ENCODE data around the gene PPP1R8.

PPP1R8 gene

DNA sequence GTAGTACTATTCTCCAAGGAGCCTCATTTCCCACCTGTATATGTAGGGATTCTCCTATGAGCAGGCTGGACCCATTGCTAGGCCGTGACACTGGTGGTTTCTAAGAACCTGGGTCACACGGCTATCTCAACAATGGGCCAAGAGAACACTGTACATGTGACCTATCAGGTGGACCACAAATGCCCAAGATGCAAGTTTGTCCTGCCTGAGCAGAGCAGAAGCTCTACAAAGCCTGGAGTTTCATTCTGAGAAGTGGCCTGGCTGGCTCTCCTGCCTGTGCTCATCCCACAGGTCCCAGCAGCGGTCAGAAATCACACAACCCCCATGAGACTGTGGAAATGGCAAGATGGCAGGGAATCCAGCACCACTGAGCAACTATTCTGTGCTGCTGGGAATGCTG, 58.9 kb downstream of the PPP1R8 start:
- no peak for DNase-seq (ENCODE audit: low read depth)
- H3K4me3 ChIP-seq (ENCODE audit: low read depth, low read length): no peak overlapping the region
- TF ChIP-seq, protein P1, sequence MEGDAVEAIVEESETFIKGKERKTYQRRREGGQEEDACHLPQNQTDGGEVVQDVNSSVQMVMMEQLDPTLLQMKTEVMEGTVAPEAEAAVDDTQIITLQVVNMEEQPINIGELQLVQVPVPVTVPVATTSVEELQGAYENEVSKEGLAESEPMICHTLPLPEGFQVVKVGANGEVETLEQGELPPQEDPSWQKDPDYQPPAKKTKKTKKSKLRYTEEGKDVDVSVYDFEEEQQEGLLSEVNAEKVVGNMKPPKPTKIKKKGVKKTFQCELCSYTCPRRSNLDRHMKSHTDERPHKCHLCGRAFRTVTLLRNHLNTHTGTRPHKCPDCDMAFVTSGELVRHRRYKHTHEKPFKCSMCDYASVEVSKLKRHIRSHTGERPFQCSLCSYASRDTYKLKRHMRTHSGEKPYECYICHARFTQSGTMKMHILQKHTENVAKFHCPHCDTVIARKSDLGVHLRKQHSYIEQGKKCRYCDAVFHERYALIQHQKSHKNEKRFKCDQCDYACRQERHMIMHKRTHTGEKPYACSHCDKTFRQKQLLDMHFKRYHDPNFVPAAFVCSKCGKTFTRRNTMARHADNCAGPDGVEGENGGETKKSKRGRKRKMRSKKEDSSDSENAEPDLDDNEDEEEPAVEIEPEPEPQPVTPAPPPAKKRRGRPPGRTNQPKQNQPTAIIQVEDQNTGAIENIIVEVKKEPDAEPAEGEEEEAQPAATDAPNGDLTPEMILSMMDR (IDR thresholded peaks at IDR 0.05; ENCODE audit: low read depth, low read length, missing control alignments): no peak
- in situ Hi-C loops (cut with HindIII; ENCODE audit: low sequenced_read_pairs): no loop called here

DNA sequence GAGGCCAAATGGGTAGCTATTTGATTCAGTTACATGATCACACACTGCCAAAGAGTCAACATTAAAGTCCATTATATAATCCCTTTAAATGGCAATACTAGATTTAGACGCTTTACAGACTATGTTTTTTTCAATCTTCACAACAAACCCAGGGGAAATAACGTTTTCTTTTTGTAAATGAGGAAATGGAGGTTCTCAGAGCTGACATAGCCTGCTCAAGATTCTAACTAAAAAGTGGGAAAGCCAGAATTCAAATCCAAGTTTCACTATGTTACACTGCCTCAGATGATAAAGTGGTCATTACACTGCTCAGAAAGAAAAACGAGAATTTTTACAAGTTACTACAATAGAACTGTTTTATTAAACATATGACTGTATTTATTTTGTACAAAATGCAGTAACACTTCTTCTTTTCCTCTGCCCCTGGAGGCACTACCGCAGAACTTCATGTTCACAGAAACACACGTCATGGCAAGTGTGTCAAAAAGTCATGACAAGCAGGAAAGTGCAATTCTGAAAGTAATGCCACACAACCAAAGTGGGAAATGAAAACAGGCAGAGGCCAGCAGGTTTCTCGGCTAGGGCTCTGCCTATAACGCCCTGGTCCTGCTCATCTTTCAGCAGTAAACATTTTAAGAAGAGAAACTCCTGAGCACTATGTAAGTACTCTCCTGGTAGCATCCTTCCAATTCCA, 60.8 kb downstream of the PPP1R8 start:
- DNase-seq (ENCODE audit: low read depth): no peak
- H3K4me3 ChIP-seq (ENCODE audit: low read depth, low read length): no peak overlapping the region
- TF ChIP-seq, protein P1 (IDR thresholded peaks at IDR 0.05; ENCODE audit: low read depth, low read length, missing control alignments): no peak
- in situ Hi-C loops (cut with HindIII; ENCODE audit: low sequenced_read_pairs): no loop called here

DNA sequence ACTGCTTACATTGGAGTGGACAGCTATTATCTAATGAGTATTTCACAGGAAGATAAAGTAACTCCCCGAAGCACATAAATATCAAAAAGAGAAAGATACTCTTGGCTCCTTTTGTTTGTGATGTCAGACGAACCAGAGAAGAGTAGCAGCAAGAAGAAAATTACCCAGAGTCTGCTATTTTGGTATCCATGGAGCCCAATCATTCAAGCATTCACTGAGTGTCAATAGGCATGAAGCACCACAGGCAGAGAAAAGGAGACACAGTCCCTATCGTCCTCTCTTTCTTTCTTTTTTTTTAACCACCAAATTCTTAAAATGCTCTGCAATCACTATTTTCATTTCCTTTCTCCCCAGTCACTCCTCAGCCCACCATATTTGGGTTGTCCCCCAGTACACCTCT, 63.9 kb downstream of the PPP1R8 start:
- TF ChIP-seq, protein P1 (IDR thresholded peaks at IDR 0.05; ENCODE audit: low read depth, low read length, missing control alignments): no peak
- no peak overlapping the region for H3K4me3 ChIP-seq (ENCODE audit: low read depth, low read length)
- in situ Hi-C loops (cut with HindIII; ENCODE audit: low sequenced_read_pairs): no loop called here
- no peak for DNase-seq (ENCODE audit: low read depth)

Measured in astrocyte of the cerebellum (primary cell).